Fibroblast of mammary gland (primary cell): ENCODE data around the gene PTBP1.

Experiments used
- DNase-seq: peaks from one replicate; pipeline ENCODE4 v3.0.0-alpha.2; 2010; ENCODE audit warnings: low read depth
- H3K4me3 ChIP-seq: 2 replicates; pipeline ENCODE4 v1.5.1; 2011; ENCODE audit warnings: low read depth, mild to moderate bottlenecking, low read length, moderate library complexity; ENCODE audit not compliant: control insufficient read depth
- TF ChIP-seq, protein P1 (sequence below): conservative IDR thresholded peaks from 2 replicates; pipeline ENCODE4 v1.5.1; 2011; ENCODE audit warnings: low read depth, low read length, inconsistent platforms; ENCODE audit not compliant: control insufficient read depth, insufficient read depth

Gene PTBP1

GRCh38 chr19:772063-772462 lies 25.2 kb upstream of the PTBP1 start:
- H3K4me3 ChIP-seq, result no peak overlapping the region
- TF ChIP-seq, protein P1, sequence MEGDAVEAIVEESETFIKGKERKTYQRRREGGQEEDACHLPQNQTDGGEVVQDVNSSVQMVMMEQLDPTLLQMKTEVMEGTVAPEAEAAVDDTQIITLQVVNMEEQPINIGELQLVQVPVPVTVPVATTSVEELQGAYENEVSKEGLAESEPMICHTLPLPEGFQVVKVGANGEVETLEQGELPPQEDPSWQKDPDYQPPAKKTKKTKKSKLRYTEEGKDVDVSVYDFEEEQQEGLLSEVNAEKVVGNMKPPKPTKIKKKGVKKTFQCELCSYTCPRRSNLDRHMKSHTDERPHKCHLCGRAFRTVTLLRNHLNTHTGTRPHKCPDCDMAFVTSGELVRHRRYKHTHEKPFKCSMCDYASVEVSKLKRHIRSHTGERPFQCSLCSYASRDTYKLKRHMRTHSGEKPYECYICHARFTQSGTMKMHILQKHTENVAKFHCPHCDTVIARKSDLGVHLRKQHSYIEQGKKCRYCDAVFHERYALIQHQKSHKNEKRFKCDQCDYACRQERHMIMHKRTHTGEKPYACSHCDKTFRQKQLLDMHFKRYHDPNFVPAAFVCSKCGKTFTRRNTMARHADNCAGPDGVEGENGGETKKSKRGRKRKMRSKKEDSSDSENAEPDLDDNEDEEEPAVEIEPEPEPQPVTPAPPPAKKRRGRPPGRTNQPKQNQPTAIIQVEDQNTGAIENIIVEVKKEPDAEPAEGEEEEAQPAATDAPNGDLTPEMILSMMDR, result no peak
- DNase-seq, result no peak

- DNase-seq, result no peak
- H3K4me3 ChIP-seq, result no peak overlapping the region
- TF ChIP-seq, protein P1, result no peak
Measured at GRCh38 chr19:772730-773436, 24.4 kb upstream of the PTBP1 start.

DNA sequence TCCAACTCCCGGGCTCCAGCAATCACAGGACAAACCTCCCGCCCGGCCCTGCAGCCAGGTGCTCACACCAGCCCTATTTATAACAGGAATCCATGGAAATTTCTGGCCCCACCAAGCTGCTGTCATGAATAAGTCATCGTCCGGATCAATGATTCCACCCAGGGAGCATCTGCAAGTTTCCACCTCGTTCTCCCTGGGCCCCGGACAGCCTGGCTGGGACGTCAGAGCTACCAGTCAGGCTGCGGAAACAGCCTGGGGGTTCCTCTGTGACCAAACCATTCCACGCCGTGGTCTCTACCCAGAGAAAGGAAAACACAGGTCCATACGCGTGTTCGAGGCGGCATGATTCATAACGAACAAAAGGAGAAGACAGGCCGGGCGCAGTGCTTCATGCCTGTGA lies 20.7 kb upstream of the PTBP1 start:
- TF ChIP-seq, protein P1, result no peak
- DNase-seq, result no peak

DNA sequence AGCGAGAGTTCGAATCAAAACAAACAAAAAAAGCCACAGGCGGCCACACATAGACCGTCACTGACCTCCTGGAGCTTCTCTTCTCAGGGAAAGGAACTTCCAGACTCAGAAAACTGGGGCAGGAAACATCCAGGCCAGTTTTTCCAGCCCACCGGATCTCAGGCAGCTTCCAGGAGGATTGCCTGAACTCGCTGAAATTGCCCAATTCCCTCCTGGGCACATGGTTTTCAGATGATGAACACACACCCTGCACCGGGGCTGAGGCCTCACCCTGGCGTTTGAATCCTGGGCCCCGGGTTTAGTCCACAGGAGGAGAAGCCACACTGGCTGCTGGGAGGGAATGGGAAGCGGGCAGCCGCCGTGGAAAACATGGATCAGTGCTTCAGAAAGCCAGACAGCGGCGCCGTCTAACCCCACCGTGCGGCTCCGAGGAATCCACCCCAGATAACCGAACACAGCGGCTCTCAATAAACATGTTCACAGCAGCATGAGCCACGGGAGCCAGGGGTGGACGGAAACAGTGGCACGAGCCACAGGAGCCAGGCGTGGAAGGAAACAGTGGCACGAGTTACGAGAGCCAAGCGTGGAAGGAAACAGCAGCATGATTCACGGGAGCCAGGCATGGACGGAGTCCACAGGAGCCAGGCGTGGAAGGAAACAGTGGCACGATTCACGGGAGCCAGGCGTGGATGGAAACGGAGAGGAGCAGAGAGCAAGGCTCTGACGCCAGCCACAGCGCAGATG lies 18.2 kb upstream of the PTBP1 start:
- no peak overlapping the region for H3K4me3 ChIP-seq
- DNase-seq, result peak; percentile 96

More for the DNA sequence above, 20.7 kb upstream of the PTBP1 start:
- no peak overlapping the region for H3K4me3 ChIP-seq

DNA sequence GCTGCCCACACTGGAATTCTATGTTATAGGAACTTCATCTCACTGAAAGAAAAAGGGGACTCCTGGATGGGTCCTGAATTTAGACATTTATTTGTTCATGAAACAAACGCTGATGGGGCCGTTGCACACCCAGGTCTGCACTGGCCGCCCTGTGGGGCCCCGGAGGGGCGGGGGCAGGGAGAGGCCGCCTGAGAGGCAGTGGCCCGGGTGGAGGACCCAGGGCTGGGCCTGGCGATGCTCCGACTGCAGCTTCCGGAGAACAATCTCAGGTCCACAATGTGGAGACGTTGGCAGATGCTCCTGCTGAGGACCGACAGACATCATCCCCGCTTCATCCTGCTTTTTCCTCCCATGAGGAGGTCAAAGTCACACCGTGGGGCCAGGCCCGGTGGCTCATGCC lies 16.3 kb upstream of the PTBP1 start:
- no peak overlapping the region for H3K4me3 ChIP-seq
- TF ChIP-seq, protein P1, result no peak
- no peak for DNase-seq

More for the DNA sequence above, 18.2 kb upstream of the PTBP1 start:
- TF ChIP-seq, protein P1, result no peak

- no peak for DNase-seq
- H3K4me3 ChIP-seq, result no peak overlapping the region
- TF ChIP-seq, protein P1, result no peak
Measured at GRCh38 chr19:781800-782184, 15.5 kb upstream of the PTBP1 start.
